ENCODE measurements around the gene PITPNM3. TPM values are rescaled to one million over a fixed set of nuclear protein-coding genes. Genes with fewer than 3 reads are reported as not detected.

Gene PITPNM3
- total and polyA plus RNA-seq, 4 donors, result 0.38 to 3.6 (median 1.2) TPM

- H3K36me3 ChIP-seq (ENCODE audit: control insufficient read depth in 1 of 2, insufficient read depth in 2 of 2, low read length in 1 of 2), result no peaks in the 10 kb centered on the region
- DNase-seq, result peak; percentile 81 to 85
- no peak overlapping the region for H3K27ac ChIP-seq (ENCODE audit: low read depth in 1 of 2, low read length in 2 of 2)
- no peaks in the 10 kb centered on the region for H3K9me3 ChIP-seq (ENCODE audit: control insufficient read depth, low read length)
- H3K27me3 ChIP-seq (ENCODE audit: control insufficient read depth in 1 of 2, insufficient read depth in 2 of 2, low read length in 1 of 2), result no peaks in the 10 kb centered on the region
- no peaks in the 10 kb centered on the region for H3K4me1 ChIP-seq (ENCODE audit: control insufficient read depth in 1 of 2, insufficient read depth in 2 of 2, low read length in 2 of 2)
- H3K4me3 ChIP-seq (ENCODE audit: low read length in 2 of 2), result no peak overlapping the region
- peak; percentile 78 for ATAC-seq (ENCODE audit: low FRiP score)
- intact Hi-C loops (cut with DNase I), result loop anchor here in 1 of 2 donors (10.0 kb wide), 1 partner anchor 162 kb away; no protein-coding TSS in a partner anchor
- WGBS, 2 donors, result 47 to 49% methylated on average over 14 of the region's 14 CpGs
Observed at GRCh38 chr17:6473128-6473767, 83.1 kb downstream of the PITPNM3 start.

- ATAC-seq (ENCODE audit: low FRiP score) (no peak), DNase-seq (no peak)
- intact Hi-C loops (cut with DNase I), result loop anchor here in 1 of 2 donors (10.0 kb wide), 1 partner anchor 162 kb away; no protein-coding TSS in a partner anchor
- H3K36me3 ChIP-seq (ENCODE audit: control insufficient read depth in 1 of 2, insufficient read depth in 2 of 2, low read length in 1 of 2), result no peaks in the 10 kb centered on the region
- no peak overlapping the region for H3K27ac ChIP-seq (ENCODE audit: low read depth in 1 of 2, low read length in 2 of 2)
- H3K27me3 ChIP-seq (ENCODE audit: control insufficient read depth in 1 of 2, insufficient read depth in 2 of 2, low read length in 1 of 2), result no peaks in the 10 kb centered on the region
- WGBS, 2 donors, result 90 to 95% methylated on average over 10 of the region's 10 CpGs
- no peaks in the 10 kb centered on the region for H3K4me1 ChIP-seq (ENCODE audit: control insufficient read depth in 1 of 2, insufficient read depth in 2 of 2, low read length in 2 of 2)
- no peak overlapping the region for H3K4me3 ChIP-seq (ENCODE audit: low read length in 2 of 2)
- H3K9me3 ChIP-seq (ENCODE audit: control insufficient read depth, low read length), result no peaks in the 10 kb centered on the region
Observed at GRCh38 chr17:6472517-6472916, 83.8 kb downstream of the PITPNM3 start.

- intact Hi-C loops (cut with DNase I), result loop anchor here in 1 of 2 donors (10.0 kb wide), 1 partner anchor 163 kb away; no protein-coding TSS in a partner anchor
- no peak overlapping the region for H3K27ac ChIP-seq (ENCODE audit: low read depth in 1 of 2, low read length in 2 of 2)
- no peak for DNase-seq
Observed at GRCh38 chr17:6471531-6472465, 84.6 kb downstream of the PITPNM3 start.

GRCh38 chr17:6470751-6471521, 85.4 kb downstream of the PITPNM3 start:
- Histone ChIP-seq H3K9me3 (ENCODE audit: control insufficient read depth, low read length) (no peaks in the 10 kb centered on the region), H3K27me3 (ENCODE audit: control insufficient read depth in 1 of 2, insufficient read depth in 2 of 2, low read length in 1 of 2) (no peaks in the 10 kb centered on the region), H3K4me3 (ENCODE audit: low read length in 2 of 2) (no peak overlapping the region), H3K27ac (ENCODE audit: low read depth in 1 of 2, low read length in 2 of 2) (no peak overlapping the region), H3K36me3 (ENCODE audit: control insufficient read depth in 1 of 2, insufficient read depth in 2 of 2, low read length in 1 of 2) (no peaks in the 10 kb centered on the region), H3K4me1 (ENCODE audit: control insufficient read depth in 1 of 2, insufficient read depth in 2 of 2, low read length in 2 of 2) (no peaks in the 10 kb centered on the region)
- ATAC-seq (ENCODE audit: low FRiP score), result no peak
- 86 to 87% methylated on average over 17 of the region's 17 CpGs for WGBS, 2 donors
- no peak for DNase-seq
- intact Hi-C loops (cut with DNase I), result loop anchor here in 1 of 2 donors (10.0 kb wide), 1 partner anchor 164 kb away; no protein-coding TSS in a partner anchor

More at GRCh38 chr17:6471531-6472465, 84.6 kb downstream of the PITPNM3 start:
- Histone ChIP-seq H3K9me3 (ENCODE audit: control insufficient read depth, low read length) (no peaks in the 10 kb centered on the region), H3K36me3 (ENCODE audit: control insufficient read depth in 1 of 2, insufficient read depth in 2 of 2, low read length in 1 of 2) (no peaks in the 10 kb centered on the region), H3K27me3 (ENCODE audit: control insufficient read depth in 1 of 2, insufficient read depth in 2 of 2, low read length in 1 of 2) (no peaks in the 10 kb centered on the region), H3K4me1 (ENCODE audit: control insufficient read depth in 1 of 2, insufficient read depth in 2 of 2, low read length in 2 of 2) (no peaks in the 10 kb centered on the region), H3K4me3 (ENCODE audit: low read length in 2 of 2) (no peak overlapping the region)
- no peak for ATAC-seq (ENCODE audit: low FRiP score)
- WGBS, 2 donors, result 71 to 73% methylated on average over 19 of the region's 19 CpGs

- intact Hi-C loops (cut with DNase I), result loop anchor here in 1 of 2 donors (10.0 kb wide), 1 partner anchor 165 kb away; no protein-coding TSS in a partner anchor
- no peaks in the 10 kb centered on the region for H3K4me1 ChIP-seq (ENCODE audit: control insufficient read depth in 1 of 2, insufficient read depth in 2 of 2, low read length in 2 of 2)
- H3K27ac ChIP-seq (ENCODE audit: low read depth in 1 of 2, low read length in 2 of 2), result no peak overlapping the region
- no peaks in the 10 kb centered on the region for H3K27me3 ChIP-seq (ENCODE audit: control insufficient read depth in 1 of 2, insufficient read depth in 2 of 2, low read length in 1 of 2)
- H3K36me3 ChIP-seq (ENCODE audit: control insufficient read depth in 1 of 2, insufficient read depth in 2 of 2, low read length in 1 of 2), result no peaks in the 10 kb centered on the region
- ATAC-seq (ENCODE audit: low FRiP score) (no peak), DNase-seq (no peak)
- no peak overlapping the region for H3K4me3 ChIP-seq (ENCODE audit: low read length in 2 of 2)
- 95% methylated on average over 24 of the region's 24 CpGs for WGBS, 2 donors
- H3K9me3 ChIP-seq (ENCODE audit: control insufficient read depth, low read length), result no peaks in the 10 kb centered on the region
Observed at GRCh38 chr17:6470146-6470718, 86.1 kb downstream of the PITPNM3 start.

- DNase-seq, result no peak
- no peaks in the 10 kb centered on the region for H3K9me3 ChIP-seq (ENCODE audit: control insufficient read depth, low read length)
- intact Hi-C loops (cut with DNase I), result no loop called here
- H3K4me3 ChIP-seq (ENCODE audit: low read length in 2 of 2), result no peak overlapping the region
- H3K27ac ChIP-seq (ENCODE audit: low read depth in 1 of 2, low read length in 2 of 2), result no peak overlapping the region
- 83 to 84% methylated on average over 23 of the region's 23 CpGs for WGBS, 2 donors
- no peak for ATAC-seq (ENCODE audit: low FRiP score)
- no peaks in the 10 kb centered on the region for H3K4me1 ChIP-seq (ENCODE audit: control insufficient read depth in 1 of 2, insufficient read depth in 2 of 2, low read length in 2 of 2)
- no peaks in the 10 kb centered on the region for H3K36me3 ChIP-seq (ENCODE audit: control insufficient read depth in 1 of 2, insufficient read depth in 2 of 2, low read length in 1 of 2)
- no peaks in the 10 kb centered on the region for H3K27me3 ChIP-seq (ENCODE audit: control insufficient read depth in 1 of 2, insufficient read depth in 2 of 2, low read length in 1 of 2)
Observed at GRCh38 chr17:6468051-6468790, 88.1 kb downstream of the PITPNM3 start.

GRCh38 chr17:6467567-6467966, 88.8 kb downstream of the PITPNM3 start:
- H3K36me3 ChIP-seq (ENCODE audit: control insufficient read depth in 1 of 2, insufficient read depth in 2 of 2, low read length in 1 of 2), result no peaks in the 10 kb centered on the region
- 80 to 83% methylated on average over 1 of the region's 1 CpG for WGBS, 2 donors
- DNase-seq (no peak), ATAC-seq (ENCODE audit: low FRiP score) (no peak)
- H3K27me3 ChIP-seq (ENCODE audit: control insufficient read depth in 1 of 2, insufficient read depth in 2 of 2, low read length in 1 of 2), result no peaks in the 10 kb centered on the region
- H3K9me3 ChIP-seq (ENCODE audit: control insufficient read depth, low read length), result no peaks in the 10 kb centered on the region
- intact Hi-C loops (cut with DNase I), result no loop called here
- no peaks in the 10 kb centered on the region for H3K4me1 ChIP-seq (ENCODE audit: control insufficient read depth in 1 of 2, insufficient read depth in 2 of 2, low read length in 2 of 2)
- H3K27ac ChIP-seq (ENCODE audit: low read depth in 1 of 2, low read length in 2 of 2), result no peak overlapping the region
- H3K4me3 ChIP-seq (ENCODE audit: low read length in 2 of 2), result no peak overlapping the region
